Uterine smooth muscle cell (primary cell): ENCODE data around the gene ZIM2. TPM values are rescaled to one million over a fixed set of nuclear protein-coding genes. Genes with fewer than 3 reads are reported as not detected.

Experiments used
- total RNA-seq: library from RNA; depleted of rRNA; stranded (reverse); fragments of >200 nt; gene quantifications from 2 replicates; pipeline ENCODE4 v1.2.3, GENCODE V29; 2014

Gene ZIM2
- 0.12 TPM in 1 of 2 replicates, not detected in the other for total RNA-seq

DNA sequence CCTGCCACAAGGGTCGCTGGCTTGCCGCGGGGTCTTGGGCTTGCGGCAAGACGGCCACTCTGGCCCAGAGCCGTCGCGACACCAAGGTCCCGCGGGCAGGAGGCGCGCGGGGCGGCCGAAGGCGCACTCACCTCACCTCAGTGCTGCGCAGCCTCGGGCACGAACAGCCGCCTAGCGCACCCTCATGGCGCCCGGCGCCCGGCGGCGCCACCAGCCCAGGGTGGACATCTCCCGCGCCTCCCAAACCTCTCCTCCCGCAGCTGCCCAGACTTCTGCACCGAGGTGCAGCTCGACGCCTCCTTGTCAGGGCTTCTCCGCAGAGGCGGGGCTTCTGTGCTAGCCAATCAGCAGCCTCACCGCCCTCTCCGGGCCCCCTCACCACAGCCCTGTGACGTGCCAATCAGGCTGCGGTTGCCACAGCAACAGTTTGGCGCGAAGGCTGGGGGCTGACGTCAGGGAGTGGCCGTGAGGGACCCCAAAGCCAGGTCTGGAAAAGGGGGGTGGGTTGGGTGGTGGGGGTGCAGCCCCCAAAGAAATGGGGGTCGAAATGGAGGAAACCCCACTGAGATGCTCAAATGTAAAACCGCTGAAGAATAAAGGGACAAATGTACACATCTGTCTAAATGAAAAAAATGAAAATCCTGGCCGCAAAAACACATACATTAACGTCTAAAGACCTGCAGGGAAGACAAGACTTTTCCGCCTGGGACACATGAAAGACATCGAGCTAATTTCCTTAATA, at the start of gene ZIM2, which contains the start of gene PEG3:
Gene ZIM2 (minus strand): TSS at position 276 of the 742 bp plus-strand sequence. CDS start 16,449 bp downstream, outside the sequence.
Gene PEG3 (minus strand): TSS at position 276 of the 742 bp plus-strand sequence. CDS start 16,071 bp downstream, outside the sequence.

Other genes starting within 250 kb of the ZIM2 start
- 7.4 and 8.7 TPM in 2 replicates for gene ZNF71, start 245.4 kb downstream of the ZIM2 start, total RNA-seq
- gene SMIM17, start 197.6 kb downstream of the ZIM2 start, total RNA-seq, result 0.25 TPM in 1 of 2 replicates, not detected in the other
- gene ZNF835, start 169.0 kb downstream of the ZIM2 start, total RNA-seq, result 0.44 and 2.6 TPM in 2 replicates
- 1.9 and 3.9 TPM in 2 replicates for gene PEG3, start within 50 bp of the ZIM2 start, total RNA-seq